GM10847 (cell line): ENCODE results near the gene KDM7A.

ENCODE experiments used
- POLR2A ChIP-seq: IDR thresholded peaks from 2 replicates; pipeline ENCODE4 v1.6.1; 2011; ENCODE audit not compliant: insufficient read length; ENCODE audit errors: extremely low read depth

KDM7A gene

DNA sequence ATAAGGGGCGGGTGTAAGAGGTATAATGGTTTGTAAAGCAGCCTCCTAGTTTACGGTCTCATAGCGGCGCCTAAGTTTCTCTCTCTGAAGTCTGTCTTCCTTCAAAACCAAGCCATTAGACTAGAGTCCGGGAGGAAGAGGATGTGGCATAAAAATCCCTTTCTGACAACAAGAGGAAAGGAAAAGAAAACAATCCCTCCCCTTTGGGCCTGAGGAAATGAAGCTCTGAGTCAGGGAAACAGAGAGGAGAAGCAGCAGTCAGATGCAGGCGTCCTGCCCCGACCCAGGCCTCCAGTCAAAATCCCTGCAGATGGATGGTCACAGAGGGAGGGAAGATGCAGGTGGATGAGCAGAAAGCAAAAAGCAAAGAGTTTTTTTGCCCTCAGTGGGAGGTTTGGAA, 137.7 kb downstream of the KDM7A start:
- no peak for TF ChIP-seq POLR2A

DNA sequence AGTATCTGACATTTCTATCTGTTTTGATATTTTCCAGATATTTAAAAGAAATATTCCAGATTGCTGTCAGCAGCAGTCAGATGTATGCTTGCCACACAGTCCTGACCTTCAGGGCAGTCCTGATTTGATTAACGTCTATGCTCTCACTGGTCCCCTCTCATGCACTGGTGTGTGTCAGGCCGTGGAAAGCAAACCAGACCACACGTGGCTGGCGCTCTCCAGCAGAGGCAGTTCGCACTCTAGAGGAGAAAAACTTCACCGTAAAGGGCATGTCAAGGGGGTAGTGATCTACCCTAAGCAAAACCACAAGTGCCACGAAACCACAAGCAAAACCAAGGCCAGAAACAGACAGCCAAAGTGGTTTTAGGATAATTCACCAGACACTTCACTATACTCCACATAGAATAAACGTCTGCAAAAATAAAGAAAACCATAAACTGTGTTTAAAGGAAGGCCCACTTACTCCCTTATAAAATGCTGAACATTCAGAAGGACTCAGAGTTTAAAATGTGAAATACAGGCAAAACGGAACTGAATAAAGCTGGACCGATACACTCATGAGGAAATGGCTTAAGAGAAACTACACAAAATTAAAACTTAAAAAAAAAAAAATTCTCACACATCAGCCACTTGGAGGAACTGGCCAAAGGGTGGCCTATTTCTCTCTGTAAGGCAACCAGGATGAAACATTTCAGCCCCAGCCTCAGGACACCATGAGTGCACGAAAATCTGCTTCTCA, 140.4 kb downstream of the KDM7A start:
- TF ChIP-seq POLR2A = no peak

- no peak for TF ChIP-seq POLR2A
Observed at GRCh38 chr7:140035400-140036223, 141.2 kb downstream of the KDM7A start.
